Choroid plexus epithelial cell (primary cell): ENCODE results near the gene APOB.

ENCODE experiments used
- DNase-seq: peaks from one replicate; pipeline ENCODE4 v3.0.0-alpha.2; 2010; ENCODE audit warnings: low read depth
- H3K4me3 ChIP-seq: 2 replicates; pipeline ENCODE4 v1.5.1; 2011; ENCODE audit warnings: low read depth, mild to moderate bottlenecking, control low read depth, low read length, moderate library complexity
- TF ChIP-seq, protein P1 (sequence below): conservative IDR thresholded peaks from 2 replicates; pipeline ENCODE4 v1.5.1; 2011; ENCODE audit warnings: low read depth, mild to moderate bottlenecking, control low read depth, inconsistent platforms, low read length, moderate library complexity

APOB gene

DNA sequence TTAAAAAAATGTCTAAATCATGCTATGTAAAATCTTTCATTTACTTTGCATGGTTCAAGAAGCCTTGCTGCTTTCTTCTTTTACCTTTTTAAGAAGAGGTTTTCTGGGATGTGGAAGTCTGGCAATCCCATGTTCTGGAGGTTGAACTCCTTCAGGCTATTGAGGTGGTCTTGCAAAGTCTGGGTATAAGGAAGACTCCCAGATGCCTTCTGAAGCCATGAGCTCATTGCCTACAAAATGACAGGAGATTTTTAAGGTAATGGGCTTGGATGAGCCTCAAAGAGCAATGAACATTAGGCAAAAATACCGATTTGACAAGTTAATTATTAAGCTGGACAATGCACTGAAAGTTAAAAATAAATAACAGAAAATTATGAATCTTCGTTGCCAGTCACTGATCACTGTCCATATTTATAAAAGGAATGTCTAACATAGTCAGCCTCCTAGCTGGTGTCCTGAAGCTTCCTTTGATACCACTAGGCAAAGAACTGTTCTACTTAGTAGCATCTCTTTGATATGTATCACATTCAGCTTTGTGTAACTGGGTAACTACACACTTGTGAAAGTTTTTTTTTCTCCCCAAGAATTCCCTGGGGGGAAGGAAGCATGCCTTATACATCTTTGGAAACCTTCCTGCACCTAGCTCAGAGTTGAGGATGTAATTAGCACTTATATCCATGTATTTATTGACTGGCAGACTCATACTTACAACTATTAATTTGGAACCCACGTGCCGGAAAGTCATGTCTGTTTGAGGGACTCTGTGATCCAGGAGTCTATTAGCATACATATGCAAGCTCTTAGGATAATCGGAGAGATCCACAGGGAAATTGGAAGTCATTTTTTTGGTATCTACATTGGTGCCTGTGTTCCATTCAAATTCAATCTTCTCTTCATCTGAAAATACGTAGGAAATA, 29.3 kb downstream of the APOB start:
- no peak overlapping the region for H3K4me3 ChIP-seq
- DNase-seq, result no peak
- TF ChIP-seq, protein P1, sequence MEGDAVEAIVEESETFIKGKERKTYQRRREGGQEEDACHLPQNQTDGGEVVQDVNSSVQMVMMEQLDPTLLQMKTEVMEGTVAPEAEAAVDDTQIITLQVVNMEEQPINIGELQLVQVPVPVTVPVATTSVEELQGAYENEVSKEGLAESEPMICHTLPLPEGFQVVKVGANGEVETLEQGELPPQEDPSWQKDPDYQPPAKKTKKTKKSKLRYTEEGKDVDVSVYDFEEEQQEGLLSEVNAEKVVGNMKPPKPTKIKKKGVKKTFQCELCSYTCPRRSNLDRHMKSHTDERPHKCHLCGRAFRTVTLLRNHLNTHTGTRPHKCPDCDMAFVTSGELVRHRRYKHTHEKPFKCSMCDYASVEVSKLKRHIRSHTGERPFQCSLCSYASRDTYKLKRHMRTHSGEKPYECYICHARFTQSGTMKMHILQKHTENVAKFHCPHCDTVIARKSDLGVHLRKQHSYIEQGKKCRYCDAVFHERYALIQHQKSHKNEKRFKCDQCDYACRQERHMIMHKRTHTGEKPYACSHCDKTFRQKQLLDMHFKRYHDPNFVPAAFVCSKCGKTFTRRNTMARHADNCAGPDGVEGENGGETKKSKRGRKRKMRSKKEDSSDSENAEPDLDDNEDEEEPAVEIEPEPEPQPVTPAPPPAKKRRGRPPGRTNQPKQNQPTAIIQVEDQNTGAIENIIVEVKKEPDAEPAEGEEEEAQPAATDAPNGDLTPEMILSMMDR, result no peak

DNA sequence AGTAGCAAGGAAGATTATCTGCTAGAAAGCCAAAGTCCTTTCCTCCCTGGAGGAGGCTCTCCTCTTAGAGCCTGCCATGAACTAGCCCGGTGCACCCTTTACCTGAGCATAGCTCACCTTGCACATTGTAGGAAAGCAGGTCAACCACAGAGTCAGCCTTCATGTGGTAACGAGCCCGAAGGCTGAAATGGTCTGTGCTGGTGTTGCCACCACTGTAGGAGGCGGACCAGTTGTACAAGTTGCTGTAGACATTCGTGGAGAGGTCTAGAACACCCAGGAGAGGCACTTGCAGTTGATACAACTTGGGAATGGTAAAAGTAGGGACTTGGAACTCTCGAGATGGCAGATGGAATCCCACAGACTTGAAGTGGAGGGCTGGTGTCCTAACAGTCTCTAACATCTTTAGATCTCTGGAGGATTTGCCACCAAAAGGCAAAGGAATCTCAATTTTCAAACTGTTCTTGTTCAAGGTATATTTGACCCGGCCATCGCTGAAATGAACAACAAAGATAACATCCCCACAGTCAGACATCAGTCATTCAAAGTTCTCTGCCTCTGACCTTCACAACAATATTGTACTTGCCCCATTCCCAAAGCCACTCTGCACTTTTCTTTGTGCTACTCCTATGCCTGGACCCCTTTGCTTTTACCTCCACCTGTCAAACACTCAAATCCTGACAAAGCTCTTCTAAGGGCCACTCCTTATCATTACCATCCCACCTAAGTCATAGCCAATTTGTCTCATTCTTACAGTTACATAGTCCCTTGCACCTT, 30.6 kb downstream of the APOB start:
- H3K4me3 ChIP-seq, result no peak overlapping the region
- DNase-seq, result no peak
- TF ChIP-seq, protein P1, result no peak

- TF ChIP-seq, protein P1, result no peak
- H3K4me3 ChIP-seq, result no peak overlapping the region
- no peak for DNase-seq
These were observed 31.3 kb downstream of the APOB start for GRCh38 chr2:21012557-21012937.

DNA sequence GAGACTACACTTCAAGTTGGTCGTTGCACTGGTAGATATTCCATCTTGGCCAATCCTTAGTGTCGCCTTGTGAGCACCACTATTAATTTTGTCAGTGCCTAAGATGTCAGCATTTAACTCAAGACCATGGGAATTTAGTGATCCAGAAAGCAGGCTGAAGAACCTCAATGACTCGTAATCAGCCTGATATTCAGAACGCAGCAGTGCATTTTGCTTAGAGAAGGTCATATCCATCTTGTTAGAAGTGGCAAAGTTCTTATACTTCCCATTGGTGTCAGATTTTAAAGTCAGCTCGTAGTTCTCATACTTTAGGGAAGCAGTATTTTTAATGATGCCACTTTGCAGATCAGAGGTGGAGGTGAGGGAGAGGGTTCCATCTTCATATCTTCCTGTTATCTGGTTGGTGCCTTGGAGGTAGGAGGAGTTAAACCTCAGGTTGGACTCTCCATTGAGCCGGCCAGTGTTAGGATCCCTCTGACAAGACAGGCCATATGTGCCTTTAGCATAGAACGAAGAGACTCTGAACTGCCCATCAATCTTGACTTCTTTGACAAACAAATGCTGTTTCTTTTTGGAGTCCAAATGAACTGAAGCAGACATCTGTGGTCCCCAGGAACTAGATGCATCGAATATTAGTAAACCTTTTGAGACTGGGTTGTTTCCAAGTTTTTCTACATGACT, 31.9 kb downstream of the APOB start:
- no peak overlapping the region for H3K4me3 ChIP-seq
- TF ChIP-seq, protein P1, result no peak
- DNase-seq, result no peak

- no peak overlapping the region for H3K4me3 ChIP-seq
- TF ChIP-seq, protein P1, result no peak
- no peak for DNase-seq
These were observed 32.4 kb downstream of the APOB start for GRCh38 chr2:21011453-21011852.

DNA sequence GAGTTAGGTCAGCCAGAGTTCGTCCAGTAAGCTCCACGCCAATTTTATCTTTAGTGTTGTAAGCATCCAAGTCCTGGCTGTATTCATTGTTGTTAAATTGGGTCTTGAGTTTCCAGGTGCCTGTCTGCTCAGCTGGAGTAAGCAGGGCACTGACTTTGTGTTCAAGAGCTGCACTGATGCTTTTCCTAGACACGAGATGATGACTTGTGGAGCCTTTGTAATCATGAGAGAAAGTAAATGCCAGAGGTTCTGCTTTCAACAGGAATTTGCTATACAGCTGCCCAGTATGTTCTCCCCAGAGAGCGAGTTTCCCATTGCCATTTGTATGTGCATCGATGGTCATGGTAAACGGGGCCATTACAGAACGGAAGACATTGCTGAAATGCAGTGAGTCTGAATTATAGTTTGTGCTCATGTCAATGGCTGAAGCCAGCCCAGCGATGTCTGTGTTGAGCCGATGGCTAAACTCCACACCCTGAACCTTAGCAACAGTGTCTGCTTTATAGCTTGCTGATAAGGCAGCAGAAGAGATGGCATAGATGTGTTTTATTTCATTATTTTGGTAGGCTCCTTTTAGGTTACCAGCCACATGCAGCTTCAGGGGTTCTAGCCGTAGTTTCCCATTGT, 32.9 kb downstream of the APOB start:
- TF ChIP-seq, protein P1, result no peak
- DNase-seq, result no peak
- H3K4me3 ChIP-seq, result no peak overlapping the region
